VCaP (cell line): ENCODE measurements around the gene KLRG1.
A peak's percentile ranks its signal among the peaks of the same experiment; 100 is the strongest.

ENCODE experiments used
- H3K27ac ChIP-seq: fragments of 450-650 bp; 2 replicates; pipeline ENCODE4 v1.5.1; 2017
- CTCF ChIP-seq: fragments of 450-650 bp; conservative IDR thresholded peaks from 2 replicates; pipeline ENCODE4 v1.5.1; 2017; ENCODE audit warnings: mild to moderate bottlenecking, moderate library complexity

The KLRG1 gene

GRCh38 chr12:8989413-8989812, at the start of gene KLRG1:
TSS of gene KLRG1 (plus strand) at chr12:8989546. CDS start at chr12:8989636, 90 bp downstream.
- H3K27ac ChIP-seq: no peak within 1 kb of the TSS
- TF ChIP-seq CTCF: no peak

GRCh38 chr12:8941691-8942478, 47.5 kb upstream of the KLRG1 start:
- H3K27ac ChIP-seq: no peak overlapping the region
- TF ChIP-seq CTCF: no peak

GRCh38 chr12:8943565-8944186, 45.7 kb upstream of the KLRG1 start:
- no peak for TF ChIP-seq CTCF
- H3K27ac ChIP-seq: no peak overlapping the region

- no peak overlapping the region for H3K27ac ChIP-seq
- no peak for TF ChIP-seq CTCF
Measured at GRCh38 chr12:8946733-8947132, 42.6 kb upstream of the KLRG1 start.

- no peak overlapping the region for H3K27ac ChIP-seq
- TF ChIP-seq CTCF: no peak
Measured at GRCh38 chr12:8947737-8948136, 41.6 kb upstream of the KLRG1 start.

- H3K27ac ChIP-seq: peak overlapping the region; percentile 90
- TF ChIP-seq CTCF: no peak
Measured at GRCh38 chr12:8948701-8949341, 40.5 kb upstream of the KLRG1 start.

GRCh38 chr12:8949342-8950220, 39.8 kb upstream of the KLRG1 start, which contains the start of gene M6PR:
TSS of gene M6PR (minus strand) at chr12:8949645. CDS start at chr12:8946404, 3,241 bp downstream.
- H3K27ac ChIP-seq: peak within 1 kb of the TSS; percentile 90
- TF ChIP-seq CTCF: peak; percentile 85
